Measurements from ENCODE around the gene OLFML1.

The OLFML1 gene

GRCh38 chr11:7555052-7555699 lies 69.9 kb downstream of the OLFML1 start:
- Histone ChIP-seq H3K27ac (ENCODE audit: low read depth, low read length) (no peak overlapping the region), H3K9me2 (replicated peaks; ENCODE audit: insufficient read depth, low read length) (no peaks in the 10 kb centered on the region), H3K9me3 (ENCODE audit: insufficient read depth, low read length) (no peaks in the 10 kb centered on the region), H3F3A (ENCODE audit: insufficient read depth) (no peaks in the 10 kb centered on the region), H3K27me3 (ENCODE audit: low read length) (no peaks in the 10 kb centered on the region), H3K79me2 (ENCODE audit: insufficient read depth, low read length) (no peaks in the 10 kb centered on the region), H3K9ac (ENCODE audit: low read length) (no peak overlapping the region), H3K4me3 (ENCODE audit: insufficient read depth, low read length, poor library complexity, severe bottlenecking) (no peak overlapping the region), H3K36me3 (ENCODE audit: low read length) (no peaks in the 10 kb centered on the region), H3K4me2 (ENCODE audit: low read depth, low read length, poor library complexity, severe bottlenecking) (no peak overlapping the region), H4K20me1 (ENCODE audit: low read depth, low read length) (no peaks in the 10 kb centered on the region; the same call in 1 of the 2 replicates), H2AFZ (ENCODE audit: low read depth, low read length, severe bottlenecking) (no peak overlapping the region)
- TF ChIP-seq EZH2phosphoT487 (conservative IDR thresholded peaks at IDR 0.05; ENCODE audit: low read length) (no peak), CTCF (IDR thresholded peaks at IDR 0.05; ENCODE audit: insufficient read depth, low read length, poor library complexity, severe bottlenecking) (no peak)

GRCh38 chr11:7558046-7558445 lies 72.7 kb downstream of the OLFML1 start:
- Histone ChIP-seq H3K79me2 (ENCODE audit: insufficient read depth, low read length) (no peaks in the 10 kb centered on the region), H4K20me1 (ENCODE audit: low read depth, low read length) (no peaks in the 10 kb centered on the region), H3F3A (ENCODE audit: insufficient read depth) (no peaks in the 10 kb centered on the region), H3K9ac (ENCODE audit: low read length) (no peak overlapping the region), H3K4me3 (ENCODE audit: insufficient read depth, low read length, poor library complexity, severe bottlenecking) (no peak overlapping the region), H3K9me3 (ENCODE audit: insufficient read depth, low read length) (no peaks in the 10 kb centered on the region), H2AFZ (ENCODE audit: low read depth, low read length, severe bottlenecking) (no peak overlapping the region), H3K9me2 (replicated peaks; ENCODE audit: insufficient read depth, low read length) (no peaks in the 10 kb centered on the region), H3K27ac (ENCODE audit: low read depth, low read length) (no peak overlapping the region), H3K27me3 (ENCODE audit: low read length) (no peaks in the 10 kb centered on the region), H3K4me2 (ENCODE audit: low read depth, low read length, poor library complexity, severe bottlenecking) (no peak overlapping the region), H3K36me3 (ENCODE audit: low read length) (no peaks in the 10 kb centered on the region)
- TF ChIP-seq EZH2phosphoT487 (conservative IDR thresholded peaks at IDR 0.05; ENCODE audit: low read length) (no peak), CTCF (IDR thresholded peaks at IDR 0.05; ENCODE audit: insufficient read depth, low read length, poor library complexity, severe bottlenecking) (no peak)

- H3K79me2 ChIP-seq (ENCODE audit: insufficient read depth, low read length): no peaks in the 10 kb centered on the region
- H3K9me2 ChIP-seq (replicated peaks; ENCODE audit: insufficient read depth, low read length): no peaks in the 10 kb centered on the region
- H3K4me3 ChIP-seq (ENCODE audit: insufficient read depth, low read length, poor library complexity, severe bottlenecking): no peak overlapping the region
- H3K27ac ChIP-seq (ENCODE audit: low read depth, low read length): no peak overlapping the region
- TF ChIP-seq EZH2phosphoT487 (conservative IDR thresholded peaks at IDR 0.05; ENCODE audit: low read length): no peak
- no peak for TF ChIP-seq CTCF (IDR thresholded peaks at IDR 0.05; ENCODE audit: insufficient read depth, low read length, poor library complexity, severe bottlenecking)
- H3K9me3 ChIP-seq (ENCODE audit: insufficient read depth, low read length): no peaks in the 10 kb centered on the region
- no peak overlapping the region for H3K9ac ChIP-seq (ENCODE audit: low read length)
- no peak overlapping the region for H2AFZ ChIP-seq (ENCODE audit: low read depth, low read length, severe bottlenecking)
- no peaks in the 10 kb centered on the region for H3K27me3 ChIP-seq (ENCODE audit: low read length)
- H4K20me1 ChIP-seq (ENCODE audit: low read depth, low read length): no peaks in the 10 kb centered on the region
- no peaks in the 10 kb centered on the region for H3K36me3 ChIP-seq (ENCODE audit: low read length)
- no peaks in the 10 kb centered on the region for H3F3A ChIP-seq (ENCODE audit: insufficient read depth)
- H3K4me2 ChIP-seq (ENCODE audit: low read depth, low read length, poor library complexity, severe bottlenecking): no peak overlapping the region
Observed at GRCh38 chr11:7559398-7560283, 74.3 kb downstream of the OLFML1 start.
